HG03159 (cell line): Measurements from ENCODE around the gene BAMBI.

Experiments used
- ATAC-seq: cut with Tn5 transposase; IDR thresholded peaks from one replicate; pipeline ENCODE4 v1.9.1; 2021; ENCODE audit warnings: mild to moderate bottlenecking, moderate library complexity; ENCODE audit not compliant: unreplicated experiment

Gene BAMBI

GRCh38 chr10:28704464-28705161 lies 27.3 kb downstream of the BAMBI start:
- no peak for ATAC-seq

DNA sequence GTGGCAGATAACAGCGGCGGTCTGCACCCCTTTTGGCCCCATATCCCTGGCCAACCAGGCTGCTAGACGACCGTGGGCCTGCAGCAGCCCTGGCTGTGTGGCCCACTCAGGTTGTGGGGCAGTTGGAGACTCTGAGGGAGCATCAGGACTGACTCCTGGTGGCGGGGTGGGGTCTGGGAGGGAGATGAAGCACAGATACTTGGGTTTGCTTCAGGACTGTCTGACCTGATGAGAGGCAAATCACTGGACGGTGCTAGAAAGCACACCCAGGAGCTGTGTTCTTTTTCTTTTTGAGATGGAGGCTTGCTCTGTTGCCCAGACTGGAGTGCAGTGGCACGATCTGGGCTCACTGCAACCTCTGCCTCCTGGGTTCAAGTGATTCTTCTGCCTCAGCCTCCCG lies 28.2 kb downstream of the BAMBI start:
- ATAC-seq: no peak

DNA sequence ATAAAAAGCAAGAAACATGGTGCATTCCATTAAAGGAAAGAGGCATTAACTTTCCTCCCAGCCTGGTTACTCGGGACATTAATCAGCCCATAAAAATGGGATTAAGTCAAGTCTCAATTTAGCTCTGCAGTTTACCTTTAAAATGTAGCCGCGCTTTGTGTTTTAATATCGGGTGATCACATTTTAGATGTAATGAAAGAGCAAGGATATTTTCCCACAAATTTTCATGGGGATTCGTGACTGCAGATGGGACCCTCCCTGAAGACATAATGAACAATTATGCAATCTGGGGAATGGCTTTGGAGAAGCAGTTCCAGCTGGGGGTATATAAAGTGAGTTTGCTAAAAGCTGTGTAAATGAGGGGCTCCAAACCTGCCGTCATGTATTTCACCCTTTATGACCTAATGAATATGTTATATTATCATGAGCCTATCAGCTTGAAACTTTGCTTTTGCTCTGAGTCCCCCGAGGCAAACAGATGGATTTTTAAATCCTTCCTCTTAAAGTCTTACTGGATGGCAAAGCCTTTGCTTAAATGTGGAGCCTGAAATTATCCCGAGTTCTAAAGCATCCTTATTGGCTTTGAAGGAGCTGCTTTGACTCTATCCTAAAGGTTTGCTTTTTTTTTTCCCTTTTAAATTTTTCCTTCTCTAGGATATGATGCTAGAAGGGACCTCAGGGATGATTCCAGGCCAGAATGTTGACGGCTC lies 31.8 kb downstream of the BAMBI start:
- ATAC-seq: no peak

- no peak for ATAC-seq
Observed at GRCh38 chr10:28710202-28710886, 33.0 kb downstream of the BAMBI start.

GRCh38 chr10:28711041-28711440 lies 33.7 kb downstream of the BAMBI start:
- no peak for ATAC-seq

GRCh38 chr10:28711776-28712175 lies 34.5 kb downstream of the BAMBI start:
- ATAC-seq: no peak

DNA sequence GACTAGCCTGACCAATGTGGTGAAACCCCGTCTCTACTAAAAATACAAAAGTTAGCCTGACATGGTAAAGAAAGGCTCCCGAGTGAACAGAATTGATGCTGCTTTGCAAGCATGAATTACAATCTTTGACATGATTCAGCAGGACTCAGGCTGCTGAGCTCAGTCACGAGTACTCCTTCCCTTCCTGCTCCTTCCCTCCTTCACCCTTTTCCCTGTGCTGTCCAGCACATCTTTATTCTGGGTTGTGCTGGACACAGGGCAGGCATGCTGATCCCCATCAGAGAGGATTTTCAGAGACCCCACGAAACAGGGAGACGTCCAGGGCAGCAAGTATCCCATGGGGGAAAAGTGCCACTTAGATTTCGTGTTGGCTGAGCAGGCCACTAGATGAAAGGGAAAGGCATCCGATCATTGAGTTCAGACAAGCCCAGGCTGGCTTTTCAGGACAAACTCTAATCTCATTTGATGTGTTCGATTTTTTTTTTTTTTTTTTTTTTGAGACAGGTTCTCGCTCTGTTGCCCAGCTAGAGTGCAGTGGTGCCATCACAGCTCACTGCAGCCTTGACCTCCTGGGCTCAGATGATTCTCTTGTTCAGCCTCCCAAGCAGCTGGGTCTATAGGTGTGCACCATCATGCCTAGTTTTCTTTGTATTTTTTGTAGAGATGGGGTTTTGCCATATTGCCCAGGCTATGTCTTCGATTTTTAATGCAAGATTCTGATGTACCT lies 36.5 kb downstream of the BAMBI start:
- ATAC-seq: no peak

- ATAC-seq: no peak
Observed at GRCh38 chr10:28714401-28715053, 37.2 kb downstream of the BAMBI start.

DNA sequence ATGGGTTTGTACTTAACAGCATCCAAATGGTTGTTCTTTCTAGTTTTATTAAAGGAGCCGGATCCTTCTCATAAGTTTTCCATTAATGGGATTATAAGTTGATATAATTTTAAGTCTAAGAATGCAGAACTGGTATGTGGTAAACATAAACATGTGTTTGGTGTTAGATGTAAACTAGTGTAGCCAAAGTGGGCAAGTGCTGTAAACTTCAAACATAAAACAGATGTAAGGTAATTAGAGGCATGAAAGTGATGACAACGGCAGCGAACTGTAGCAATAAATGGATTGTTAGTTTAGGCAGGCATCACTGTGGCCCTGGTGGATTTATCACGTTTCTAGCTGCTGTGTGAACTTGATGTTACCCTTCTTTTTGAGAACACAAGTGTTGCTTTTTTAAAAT lies 37.9 kb downstream of the BAMBI start:
- no peak for ATAC-seq

DNA sequence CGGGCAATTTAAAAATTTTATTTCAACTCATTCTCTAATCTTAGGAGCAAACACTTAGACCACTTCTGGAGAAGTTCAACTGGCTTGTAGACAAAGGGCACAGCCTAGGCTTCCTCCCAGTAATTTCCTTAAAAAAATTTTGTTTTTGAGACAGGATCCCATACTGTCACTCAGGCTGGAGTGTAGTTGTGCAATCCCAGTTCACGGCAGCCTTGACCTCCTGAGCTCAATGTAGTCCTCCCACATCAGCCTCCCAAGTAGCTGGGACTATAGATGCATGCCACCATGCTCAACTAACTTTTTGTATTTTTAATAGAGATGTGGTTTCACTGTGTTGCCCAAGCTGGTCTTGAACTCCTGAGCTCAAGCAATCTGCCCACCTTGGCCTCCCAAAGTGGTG lies 38.4 kb downstream of the BAMBI start:
- ATAC-seq: no peak

DNA sequence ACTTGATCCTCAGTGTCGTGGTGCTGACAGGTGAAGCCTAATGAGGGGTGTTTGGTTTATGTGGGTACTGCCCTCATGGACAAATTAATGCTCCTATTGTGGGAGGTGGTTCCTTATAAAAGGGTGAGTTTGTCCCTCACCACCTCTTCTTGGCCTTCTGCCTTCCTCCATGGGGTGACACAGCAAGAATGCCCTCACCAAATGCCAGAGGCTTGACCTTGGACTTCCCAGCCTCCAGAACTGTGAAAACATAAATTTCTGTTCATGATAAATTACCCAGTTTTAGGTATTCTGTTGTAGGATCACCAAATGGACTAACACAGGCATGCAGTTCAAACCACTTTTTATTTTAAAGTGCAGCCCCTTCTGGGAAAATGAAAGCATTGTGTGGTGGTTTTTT lies 39.4 kb downstream of the BAMBI start:
- ATAC-seq: no peak

DNA sequence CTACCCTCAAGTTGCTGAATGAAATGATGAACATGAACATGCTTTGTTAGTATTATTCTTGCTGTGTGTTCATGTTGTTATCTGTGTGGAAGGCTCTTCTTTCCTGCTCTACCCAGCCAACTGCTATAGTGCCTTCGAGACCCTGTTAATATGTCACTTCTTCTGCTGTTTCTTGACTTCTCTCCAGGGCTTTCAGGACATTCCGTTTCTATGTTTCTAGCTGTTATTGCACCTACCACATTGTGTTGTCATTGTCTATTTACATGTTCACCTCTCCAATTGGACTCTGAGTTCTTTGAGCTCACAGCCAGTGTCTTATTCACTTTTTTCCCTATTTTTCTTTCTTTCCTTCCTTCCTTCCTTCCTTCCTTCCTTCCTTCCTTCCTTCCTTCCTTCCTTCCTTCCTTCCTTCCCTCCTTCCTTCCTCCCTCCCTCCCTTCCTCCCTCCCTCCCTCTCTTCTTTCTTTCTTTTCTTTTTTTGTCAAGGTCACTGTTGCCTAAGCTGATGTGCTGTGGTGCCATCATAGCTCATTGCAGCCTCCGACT lies 40.4 kb downstream of the BAMBI start:
- no peak for ATAC-seq

- no peak for ATAC-seq
Observed at GRCh38 chr10:28719789-28720436, 42.6 kb downstream of the BAMBI start.

GRCh38 chr10:28721318-28721951 lies 44.1 kb downstream of the BAMBI start:
- no peak for ATAC-seq

DNA sequence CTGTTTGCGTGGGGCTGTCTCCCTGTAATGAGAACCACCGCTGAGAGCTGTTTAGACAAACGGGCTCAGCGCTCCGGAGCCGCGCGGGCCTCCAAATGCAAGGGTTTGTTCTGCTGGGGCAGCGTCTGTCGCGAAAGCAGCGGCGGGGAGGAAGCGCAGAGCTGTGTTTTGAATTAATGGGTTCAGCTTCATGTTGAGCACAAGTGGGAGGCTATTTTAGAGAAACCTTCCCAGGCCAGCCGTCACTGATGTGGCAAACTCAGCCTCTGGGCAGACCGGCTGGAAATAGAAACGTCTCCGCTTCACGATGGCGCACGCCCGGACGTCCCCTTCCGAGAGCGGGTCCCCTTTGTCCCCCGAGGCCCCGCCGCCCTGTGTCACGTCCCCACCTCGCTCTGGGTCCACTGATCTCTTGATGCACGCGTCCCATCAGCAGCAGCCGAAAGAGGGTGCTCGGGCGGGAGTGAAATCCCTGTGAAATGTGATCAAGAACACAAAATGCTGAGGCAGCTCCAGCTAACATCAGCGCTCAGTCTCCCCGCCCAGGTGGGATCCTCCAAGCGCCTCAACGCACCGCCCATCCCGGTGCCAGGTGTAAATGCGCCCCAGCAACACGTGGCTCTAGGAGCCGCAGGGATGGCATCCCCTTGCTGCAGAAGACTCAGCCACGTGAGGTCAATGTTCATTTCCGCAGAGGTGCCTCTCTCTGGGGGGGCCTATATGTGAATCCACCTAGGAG lies 44.9 kb downstream of the BAMBI start:
- no peak for ATAC-seq

DNA sequence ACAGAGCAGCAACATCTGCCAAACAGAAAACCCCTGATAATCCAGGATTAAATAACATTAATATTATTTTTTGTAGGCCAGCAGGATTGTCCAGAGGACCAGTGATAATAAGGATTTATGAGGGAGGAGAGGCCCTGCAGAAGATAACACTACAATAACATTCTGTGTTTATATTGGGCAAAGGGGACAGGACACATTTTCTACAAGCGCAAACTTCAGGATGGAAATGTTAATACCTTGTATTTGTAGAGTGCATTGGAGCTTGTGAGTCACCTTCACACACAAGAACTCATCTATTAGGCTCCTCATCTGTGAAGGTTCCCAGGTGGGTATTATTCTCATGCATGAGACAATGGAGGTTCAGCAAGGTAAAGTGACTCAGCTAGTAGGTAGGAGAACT lies 51.0 kb downstream of the BAMBI start:
- no peak for ATAC-seq

- ATAC-seq: no peak
Observed at GRCh38 chr10:28730031-28730778, 52.9 kb downstream of the BAMBI start.

DNA sequence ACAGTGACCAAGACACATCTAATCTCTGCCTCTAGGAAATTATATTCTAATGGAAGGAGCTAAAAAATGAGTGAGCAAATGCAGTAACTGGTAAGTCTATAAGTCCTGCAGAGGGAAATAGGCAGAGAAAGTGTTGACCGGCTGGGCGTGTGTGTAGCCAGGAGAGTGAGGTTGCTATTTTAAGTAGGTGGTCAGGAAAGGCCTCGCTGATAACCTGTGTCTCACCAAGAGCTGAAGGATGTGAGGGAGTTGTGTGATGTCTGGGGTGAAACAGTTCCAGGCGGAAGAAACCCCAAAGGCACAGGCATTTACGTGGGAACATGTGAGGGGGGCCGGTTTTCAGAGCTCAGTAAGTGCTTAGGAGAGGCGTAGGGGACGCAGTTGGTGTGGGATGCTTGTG lies 54.8 kb downstream of the BAMBI start:
- no peak for ATAC-seq
